CD1c-positive myeloid dendritic cell (primary cell): ENCODE measurements around the gene TFG.

ENCODE experiments used
- DNase-seq: peaks from one replicate; pipeline ENCODE4 v3.0.0-alpha.2; 2016; ENCODE audit errors: extremely low spot score

Gene TFG

GRCh38 chr3:100754563-100755334 is 45.5 kb downstream of the TFG start:
- DNase-seq: no peak

GRCh38 chr3:100756441-100756840 is 47.1 kb downstream of the TFG start:
- no peak for DNase-seq

GRCh38 chr3:100759159-100759558 is 49.9 kb downstream of the TFG start:
- DNase-seq: no peak

- DNase-seq: no peak
Observed at GRCh38 chr3:100759950-100760349, 50.7 kb downstream of the TFG start.

GRCh38 chr3:100760377-100760776 is 51.1 kb downstream of the TFG start:
- no peak for DNase-seq

- DNase-seq: no peak
Observed at GRCh38 chr3:100761211-100761942, 52.1 kb downstream of the TFG start.

GRCh38 chr3:100761951-100762350 is 52.7 kb downstream of the TFG start:
- DNase-seq: no peak

GRCh38 chr3:100765437-100765975 is 56.2 kb downstream of the TFG start:
- DNase-seq: no peak

GRCh38 chr3:100766069-100766468 is 56.8 kb downstream of the TFG start:
- DNase-seq: no peak

- no peak for DNase-seq
Observed at GRCh38 chr3:100769693-100770092, 60.4 kb downstream of the TFG start.

GRCh38 chr3:100775226-100775625 is 65.9 kb downstream of the TFG start:
- no peak for DNase-seq

- DNase-seq: no peak
Observed at GRCh38 chr3:100775669-100776068, 66.4 kb downstream of the TFG start.

GRCh38 chr3:100776097-100776729 is 66.9 kb downstream of the TFG start:
- no peak for DNase-seq

- no peak for DNase-seq
Observed at GRCh38 chr3:100776746-100777145, 67.5 kb downstream of the TFG start.

- DNase-seq: no peak
Observed at GRCh38 chr3:100777271-100777670, 68.0 kb downstream of the TFG start.

- DNase-seq: no peak
Observed at GRCh38 chr3:100779480-100779879, 70.2 kb downstream of the TFG start.

- DNase-seq: no peak
Observed at GRCh38 chr3:100780071-100780622, 70.9 kb downstream of the TFG start.

GRCh38 chr3:100781301-100781700 is 72.0 kb downstream of the TFG start:
- DNase-seq: no peak

- no peak for DNase-seq
Observed at GRCh38 chr3:100782348-100782747, 73.1 kb downstream of the TFG start.

GRCh38 chr3:100782906-100783305 is 73.6 kb downstream of the TFG start:
- no peak for DNase-seq

- DNase-seq: no peak
Observed at GRCh38 chr3:100783619-100784018, 74.3 kb downstream of the TFG start.

- no peak for DNase-seq
Observed at GRCh38 chr3:100789579-100789978, 80.3 kb downstream of the TFG start.
